Medulla oblongata (tissue), 1 donor: ENCODE data around the gene SP1.
"Not testable (repeated sequence)": the region's sequence is repeated elsewhere in the genome, so short reads cannot be mapped to it uniquely, and the experiment has no call there.

Experiments
- DNase-seq: peaks from one replicate; pipeline ENCODE4 v3.0.0-alpha.2; 2015; ENCODE audit errors: extremely low spot score

The SP1 gene

GRCh38 chr12:53358836-53359419 lies 21.0 kb upstream of the SP1 start:
- no peak for DNase-seq

GRCh38 chr12:53361638-53362037 lies 18.3 kb upstream of the SP1 start:
- DNase-seq, result not testable (repeated sequence)

GRCh38 chr12:53365245-53365904 lies 14.6 kb upstream of the SP1 start:
- no peak for DNase-seq

DNA sequence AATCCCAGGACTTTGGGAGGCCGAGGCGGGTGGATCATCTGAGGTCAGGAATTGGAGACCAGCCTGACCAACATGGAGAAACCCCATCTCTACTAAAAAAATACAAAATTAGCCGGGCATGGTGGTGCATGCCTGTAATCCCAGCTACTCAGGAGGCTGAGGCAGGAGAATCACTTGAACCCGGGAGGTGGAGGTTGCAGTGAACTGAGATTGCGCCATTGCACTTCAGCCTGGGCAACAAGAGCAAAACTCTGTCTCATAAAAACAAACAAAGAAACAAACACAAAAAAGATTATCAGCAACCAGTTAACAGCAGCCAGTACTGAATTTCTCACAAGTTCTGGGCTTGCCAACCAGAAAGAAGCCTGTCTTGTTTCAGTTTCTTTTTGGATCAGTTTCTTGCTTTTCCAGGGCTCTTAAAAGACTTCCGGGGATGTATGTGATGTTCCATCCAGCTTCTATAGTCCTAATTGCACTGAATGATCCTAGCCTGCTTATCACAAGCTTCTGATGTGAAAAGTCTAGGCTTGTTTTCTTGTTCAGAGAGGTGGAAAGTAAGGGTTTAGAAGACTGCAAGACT lies 6.3 kb upstream of the SP1 start:
- DNase-seq, result not testable (repeated sequence)

DNA sequence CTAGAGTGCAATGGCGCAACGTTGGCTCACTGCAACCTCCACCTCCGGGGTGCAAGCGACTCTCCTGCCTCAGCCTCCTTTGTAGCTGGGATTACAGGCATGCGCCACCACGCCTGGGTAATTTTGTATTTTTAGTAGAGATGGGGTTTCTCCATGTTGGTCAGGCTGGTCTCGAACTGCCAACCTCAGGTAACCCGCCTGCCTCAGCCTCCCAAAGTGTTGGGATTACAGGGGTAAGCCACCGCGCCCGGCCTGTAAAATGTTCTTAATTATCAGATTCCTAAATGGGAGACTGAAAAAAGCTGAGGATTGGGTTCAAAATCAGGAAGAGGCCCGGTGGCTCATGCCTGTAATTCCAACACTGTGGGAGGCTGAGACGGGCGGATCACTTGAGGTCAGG lies 5.7 kb upstream of the SP1 start:
- DNase-seq, result not testable (repeated sequence)

GRCh38 chr12:53376747-53377146 lies 3.2 kb upstream of the SP1 start:
- no peak for DNase-seq

DNA sequence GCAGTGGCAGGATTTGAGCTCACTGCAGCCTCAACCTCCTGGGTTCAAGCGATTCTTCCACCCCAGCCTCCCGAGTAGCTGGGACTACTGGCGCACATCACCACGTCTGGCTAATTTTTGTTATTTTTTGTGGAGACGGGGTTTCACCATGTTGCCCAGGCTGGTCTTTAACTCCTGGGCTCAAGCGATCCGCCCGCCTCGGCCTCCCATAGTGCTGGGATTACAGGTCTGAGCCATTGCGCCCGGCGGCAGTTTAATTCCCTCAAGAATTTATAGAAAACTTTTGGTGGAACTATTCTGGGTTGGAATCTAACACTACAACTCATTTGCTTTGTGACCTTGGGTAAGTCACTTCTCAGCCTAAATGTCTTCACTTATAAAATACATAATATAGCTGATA lies 1.8 kb upstream of the SP1 start:
- no peak for DNase-seq

- DNase-seq, result no peak
Observed at GRCh38 chr12:53378724-53379388, 1.1 kb upstream of the SP1 start.

DNA sequence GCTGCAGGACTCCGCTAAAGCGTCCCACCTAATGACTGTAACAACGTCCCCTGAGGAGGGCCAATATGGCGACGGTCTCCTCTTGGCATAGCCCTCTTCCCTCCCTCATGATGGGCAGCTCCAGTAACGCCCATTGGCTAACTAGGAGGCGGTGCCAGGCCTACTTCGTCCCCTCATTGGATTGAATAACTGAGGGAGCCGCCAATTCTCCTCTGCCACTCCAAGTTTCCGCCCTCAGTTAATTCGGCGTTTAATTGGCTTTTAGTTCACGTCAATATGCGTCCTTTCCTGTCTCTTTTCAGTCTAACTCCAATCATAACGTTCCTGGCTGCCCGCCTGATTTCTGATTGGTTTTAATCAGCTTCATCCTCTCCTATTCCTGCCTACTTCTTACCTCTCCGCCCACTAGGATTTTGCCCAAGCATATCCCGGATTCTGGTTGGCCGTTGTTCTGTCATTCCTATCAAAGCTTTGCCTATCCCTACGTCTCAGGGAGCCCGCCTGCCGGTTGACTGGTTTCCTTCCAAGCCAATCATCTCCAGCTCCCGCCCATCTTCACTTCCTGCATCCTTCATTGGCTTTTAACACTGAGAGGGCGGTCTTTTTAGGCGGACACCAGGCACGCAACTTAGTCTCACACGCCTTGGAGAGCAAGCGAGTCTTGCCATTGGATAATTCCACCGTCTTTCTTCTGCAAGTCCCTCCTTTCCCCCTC lies 430 bp upstream of the SP1 start:
- DNase-seq, result peak; percentile 100

DNA sequence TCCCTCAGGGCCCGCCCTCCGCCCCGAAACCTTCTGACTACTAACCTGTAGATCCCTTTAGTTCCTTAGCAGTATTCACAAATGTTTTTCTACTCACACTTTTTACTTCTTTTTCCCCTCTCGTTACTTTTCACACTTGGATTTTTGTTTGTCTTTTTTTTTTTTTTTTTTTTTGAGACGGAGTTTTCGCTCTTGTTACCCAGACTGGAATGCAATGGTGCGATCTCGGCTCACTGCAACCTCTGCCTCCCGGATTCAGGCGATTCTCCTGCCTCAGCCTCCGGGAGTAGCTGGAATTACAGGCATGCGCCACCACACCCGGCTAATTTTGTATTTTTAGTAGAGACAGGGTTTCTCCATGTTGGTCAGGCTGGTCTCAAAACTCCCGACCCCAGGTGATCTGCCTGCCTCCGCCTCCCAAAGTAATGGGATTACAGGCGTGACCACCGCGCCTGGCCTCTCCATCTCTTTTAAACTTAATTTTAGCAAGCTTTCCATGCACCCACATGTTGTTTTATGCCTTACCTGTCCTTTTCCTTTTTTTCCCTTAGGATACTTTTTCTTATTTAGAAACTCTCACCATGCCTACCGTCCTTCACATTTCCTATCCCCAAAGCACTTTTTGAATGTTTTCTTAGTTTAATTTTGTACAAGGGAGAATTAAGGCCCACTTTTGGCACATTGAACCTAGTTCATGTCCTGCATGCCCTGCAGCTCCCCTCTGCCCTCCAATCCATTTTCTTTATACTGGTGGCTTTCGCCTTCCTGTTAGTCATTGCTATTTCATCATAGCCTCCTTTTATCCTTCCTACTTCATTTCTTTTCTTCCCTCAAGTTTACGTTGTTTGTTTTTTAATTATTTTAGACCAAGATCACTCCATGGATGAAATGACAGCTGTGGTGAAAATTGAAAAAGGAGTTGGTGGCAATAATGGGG lies 1.1 kb downstream of the SP1 start:
- DNase-seq, result no peak

- peak; percentile 75 for DNase-seq
Observed at GRCh38 chr12:53381731-53382630, 2.0 kb downstream of the SP1 start.

- no peak for DNase-seq
Observed at GRCh38 chr12:53383258-53383657, 3.3 kb downstream of the SP1 start.

GRCh38 chr12:53386381-53386780 lies 6.4 kb downstream of the SP1 start:
- DNase-seq, result not testable (repeated sequence)

DNA sequence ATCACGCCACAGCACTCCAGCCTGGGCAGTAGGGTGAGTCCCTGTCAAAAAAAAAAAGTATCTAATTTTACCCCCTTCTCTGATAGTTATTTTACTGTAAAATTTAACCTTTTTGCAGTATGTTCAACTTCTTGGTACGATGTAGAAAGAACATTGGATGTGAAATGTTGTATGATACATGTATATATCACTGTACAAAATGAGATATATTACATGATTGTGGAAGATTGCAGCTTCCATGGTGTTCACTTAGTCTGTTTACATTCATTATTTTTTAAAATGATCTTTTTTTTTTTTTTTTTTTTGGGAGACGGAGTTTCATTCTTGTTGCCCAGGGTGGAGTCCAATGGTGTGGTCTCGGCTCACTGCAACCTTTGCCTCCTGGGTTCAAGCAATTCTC lies 9.0 kb downstream of the SP1 start:
- no peak for DNase-seq

- DNase-seq, result no peak
Observed at GRCh38 chr12:53389702-53390101, 9.7 kb downstream of the SP1 start.

- DNase-seq, result no peak
Observed at GRCh38 chr12:53391724-53392123, 11.7 kb downstream of the SP1 start.

GRCh38 chr12:53399896-53400295 lies 19.9 kb downstream of the SP1 start:
- DNase-seq, result no peak

GRCh38 chr12:53402351-53402750 lies 22.4 kb downstream of the SP1 start:
- DNase-seq, result not testable (repeated sequence)

DNA sequence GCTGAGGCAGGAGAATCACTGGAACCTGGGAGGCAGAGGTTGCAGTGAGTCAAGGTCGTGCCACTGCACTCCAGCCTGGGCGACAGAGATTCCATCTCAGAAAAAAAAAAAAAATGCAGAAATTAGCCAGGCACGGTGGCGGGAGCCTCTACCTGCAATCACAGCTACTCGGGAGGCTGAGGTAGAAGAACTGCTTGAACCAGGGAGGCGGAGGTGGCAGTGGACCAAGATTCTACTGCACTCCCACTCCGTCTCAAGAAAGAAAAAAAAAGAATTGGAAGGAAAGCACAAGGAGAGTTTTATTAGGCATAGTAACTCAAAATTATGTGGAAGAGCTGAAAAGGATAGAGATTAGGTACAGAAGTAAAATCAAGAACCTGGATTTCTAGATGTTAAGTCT lies 22.9 kb downstream of the SP1 start:
- DNase-seq, result no peak

GRCh38 chr12:53410951-53411350 lies 31.0 kb downstream of the SP1 start:
- no peak for DNase-seq
